Colonic mucosa (tissue), 4 donors: ENCODE results near the gene NYAP1. TPM values are rescaled to one million over a fixed set of nuclear protein-coding genes. Genes with fewer than 3 reads are reported as not detected.

Source experiments
- DNase-seq: peaks from one replicate; pipeline ENCODE4 v3.0.0-alpha.2; 2020
- H3K27ac ChIP-seq: fragments of 200-600 bp; one replicate; pipeline ENCODE4 v1.8.0; 2021
- H3K27me3 ChIP-seq: fragments of 200-600 bp; one replicate; pipeline ENCODE4 v1.8.0; 2021
- H3K36me3 ChIP-seq: fragments of 200-600 bp; one replicate; pipeline ENCODE4 v1.8.0; 2021
- H3K4me1 ChIP-seq: fragments of 200-600 bp; one replicate; pipeline ENCODE4 v1.8.0; 2021; ENCODE audit warnings: mild to moderate bottlenecking
- H3K4me3 ChIP-seq: fragments of 200-600 bp; one replicate; pipeline ENCODE4 v1.8.0; 2021
- H3K9ac ChIP-seq, 2 donors: one replicate each; pipeline ENCODE4 v1.7.0; 2013; ENCODE audit warnings: control low read depth in 2 of 2, low read depth in 2 of 2, low read length in 2 of 2
- H3K9me3 ChIP-seq: fragments of 200-600 bp; one replicate; pipeline ENCODE4 v1.8.0; 2021
- CTCF ChIP-seq: fragments of 200-600 bp; IDR thresholded peaks from one replicate; pipeline ENCODE4 v1.8.0; 2022; ENCODE audit warnings: antibody characterized with exemption, mild to moderate bottlenecking
- intact Hi-C: fragments of 100-400 bp; cut with DNase I; formaldehyde crosslinking; loops from one replicate; pipeline ENCODE4 v1.14.1; 2022
- total RNA-seq, 2 donors: library from RNA; stranded (reverse); fragmentation: NEBNext Ultra II Directional in 1 of 2; extraction: Animal tissue kit (Norgen Biotek cat#: 25700) in 1 of 2; gene quantifications; one replicate each; pipeline ENCODE4 v1.2.1, GENCODE V29; 2021
- donor health status: healthy.
- donor health status: DM: no; HTN: no; CAD: no.
- donor health status: DM: no; HTN: no; CAD: no.

NYAP1 gene
- total RNA-seq, result under 1 TPM; 0.44 to 0.69 TPM

DNA sequence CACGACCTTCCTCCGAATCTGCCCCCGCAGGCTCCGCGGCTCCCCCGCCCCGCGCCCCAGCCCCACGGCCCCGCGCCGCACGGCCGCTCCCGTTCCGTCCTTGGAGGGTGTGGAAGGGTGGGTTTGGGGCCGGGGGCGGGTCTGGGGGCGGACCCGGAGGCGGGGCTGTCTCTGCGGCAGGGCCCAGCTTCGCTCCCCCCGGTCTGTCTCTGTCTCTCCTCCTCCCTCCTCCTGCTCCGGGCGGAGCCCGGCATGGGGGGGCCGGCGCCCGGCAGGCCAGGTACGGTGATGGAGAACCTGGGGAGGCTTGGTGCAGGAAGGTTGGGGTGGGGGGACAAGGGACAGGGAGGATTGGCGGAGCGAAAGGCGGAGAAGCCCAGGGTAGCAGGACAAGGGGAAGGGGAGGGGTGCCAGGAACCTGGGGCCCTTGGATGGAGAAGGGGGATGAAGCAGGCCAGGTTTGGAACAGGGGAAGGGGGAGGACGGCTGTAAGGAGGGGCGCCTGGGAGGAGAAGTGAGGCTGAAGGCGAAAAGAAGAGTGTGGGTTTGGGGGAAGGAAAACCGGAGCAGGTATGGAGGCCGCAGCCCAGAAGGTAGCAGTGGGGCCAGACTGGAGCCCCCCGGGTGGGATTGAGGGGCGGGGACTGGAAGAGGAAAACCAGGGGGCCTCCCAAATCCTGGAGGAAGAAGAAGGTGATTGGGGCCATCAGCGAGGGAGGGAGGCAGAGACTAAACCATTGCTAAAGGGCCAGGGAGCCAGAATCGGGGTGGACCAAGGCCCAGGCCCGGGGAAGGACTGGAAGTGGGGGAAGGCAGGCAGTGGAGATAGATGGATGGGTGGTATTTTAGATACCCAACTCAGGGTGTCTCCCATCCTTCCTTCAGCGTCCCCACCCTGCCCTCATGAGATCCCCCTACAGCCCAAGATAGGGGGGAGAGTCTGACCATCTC lies at the start of gene NYAP1:
Gene NYAP1 (plus strand): TSS at position 206 of the 951 bp plus-strand sequence. CDS start 1,385 bp downstream, outside the sequence.
- DNase-seq, result peak; percentile 64
- Histone ChIP-seq H3K9ac (peak within 1 kb of the TSS; percentile 46 to 71), H3K27ac (no peak within 1 kb of the TSS), H3K9me3 (no peaks in the 10 kb centered on the region), H3K36me3 (no peaks in the 10 kb centered on the region), H3K4me3 (peak within 1 kb of the TSS; percentile 42), H3K4me1 (peaks cover 6% of the 10 kb centered on the region), H3K27me3 (no peaks in the 10 kb centered on the region)
- intact Hi-C loops, result no loop called here
- no peak for TF ChIP-seq CTCF

DNA sequence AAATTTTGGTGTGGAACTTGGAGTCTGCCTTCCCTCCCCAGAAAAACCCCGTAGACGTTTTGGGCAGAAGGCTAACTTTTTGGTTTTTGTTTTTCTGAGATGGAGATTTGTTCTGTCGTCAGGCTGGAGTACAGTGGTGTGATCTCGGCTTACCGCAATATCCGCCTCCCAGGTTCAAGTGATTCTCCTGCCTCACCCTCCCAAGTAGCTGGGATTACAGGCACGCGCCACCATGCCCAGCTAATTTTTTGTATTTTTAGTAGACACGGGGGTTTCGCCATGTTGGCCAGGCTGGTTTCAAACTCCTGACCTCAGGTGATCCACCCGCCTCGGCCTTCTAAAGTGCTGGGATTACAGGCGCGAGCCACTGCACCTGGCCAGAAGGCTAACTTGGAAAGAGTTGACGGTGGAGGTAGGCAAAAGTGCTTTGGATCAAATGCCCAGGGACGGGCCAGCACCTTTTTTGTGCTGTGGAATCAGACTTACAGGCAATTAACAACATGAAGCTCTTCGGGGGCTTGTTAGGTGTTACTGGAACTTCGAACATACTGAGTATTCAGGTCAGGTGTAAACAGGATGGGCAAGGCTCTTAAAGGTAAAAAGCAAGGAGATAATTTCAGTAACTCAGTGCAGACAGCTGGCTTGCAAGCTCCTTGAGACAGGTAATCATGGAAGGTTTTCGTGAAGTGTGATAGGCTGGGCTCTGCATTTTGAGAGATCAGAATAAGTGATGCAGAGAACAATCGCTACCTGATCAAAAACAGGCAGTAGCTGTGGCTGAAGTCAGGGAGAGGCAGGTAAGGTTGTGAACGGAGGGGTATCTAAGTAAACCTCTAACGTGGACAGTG lies 49.2 kb upstream of the NYAP1 start:
- Histone ChIP-seq H3K9me3 (no peaks in the 10 kb centered on the region), H3K27ac (peak overlapping the region; percentile 94), H3K4me3 (peak overlapping the region; percentile 82), H3K27me3 (no peaks in the 10 kb centered on the region), H3K4me1 (peaks cover 10% of the 10 kb centered on the region), H3K36me3 (peaks cover 5% of the 10 kb centered on the region), H3K9ac (peak overlapping the region; percentile 92 to 96)
- intact Hi-C loops, result no loop called here
- no peak for DNase-seq
- no peak for TF ChIP-seq CTCF

DNA sequence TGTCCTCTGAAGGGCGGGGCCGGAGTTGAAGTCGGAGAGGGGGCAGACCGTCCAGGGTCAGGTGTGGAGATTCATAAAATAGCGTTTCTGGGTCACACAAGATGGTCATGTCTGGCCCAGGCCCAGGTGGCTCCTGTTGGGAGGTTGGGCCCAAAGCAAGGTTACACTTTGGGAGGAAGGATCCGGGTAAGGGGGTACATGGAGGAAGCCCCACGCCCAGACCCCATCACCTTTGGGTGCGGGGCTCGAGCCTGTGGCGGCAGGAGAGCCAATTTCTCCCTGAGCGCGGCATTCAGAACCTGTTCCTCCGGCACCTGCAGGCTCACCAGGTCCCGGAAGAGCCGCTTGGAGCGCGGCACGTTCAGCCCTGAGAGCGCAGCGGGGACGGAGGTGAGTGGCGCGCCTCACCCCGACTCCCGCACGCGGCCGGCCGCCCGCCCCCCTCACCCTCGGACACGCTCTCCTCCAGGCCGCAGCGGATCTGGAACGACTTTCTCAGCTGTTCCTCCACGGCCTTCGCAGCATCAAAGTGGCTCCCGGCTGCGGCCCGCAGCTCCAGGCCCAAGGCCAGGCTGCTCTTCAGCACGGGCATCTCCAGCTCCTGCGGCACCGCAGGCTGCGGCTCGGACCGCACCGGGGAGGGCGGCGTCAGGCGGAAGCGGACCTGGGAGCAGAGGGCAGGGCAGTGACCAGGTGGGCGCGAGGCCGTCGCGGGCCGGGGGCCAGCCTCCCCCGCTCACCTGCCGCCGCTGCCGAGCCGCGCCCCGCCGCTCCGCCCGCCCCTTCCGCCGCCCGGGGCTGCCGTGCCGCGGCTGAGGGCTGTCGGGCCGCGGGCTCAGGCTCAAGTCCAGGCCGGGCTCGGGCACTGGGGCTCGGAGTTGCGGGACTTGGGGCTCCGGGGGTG lies 48.1 kb upstream of the NYAP1 start:
- intact Hi-C loops, result no loop called here
- DNase-seq, result peak; percentile 54

DNA sequence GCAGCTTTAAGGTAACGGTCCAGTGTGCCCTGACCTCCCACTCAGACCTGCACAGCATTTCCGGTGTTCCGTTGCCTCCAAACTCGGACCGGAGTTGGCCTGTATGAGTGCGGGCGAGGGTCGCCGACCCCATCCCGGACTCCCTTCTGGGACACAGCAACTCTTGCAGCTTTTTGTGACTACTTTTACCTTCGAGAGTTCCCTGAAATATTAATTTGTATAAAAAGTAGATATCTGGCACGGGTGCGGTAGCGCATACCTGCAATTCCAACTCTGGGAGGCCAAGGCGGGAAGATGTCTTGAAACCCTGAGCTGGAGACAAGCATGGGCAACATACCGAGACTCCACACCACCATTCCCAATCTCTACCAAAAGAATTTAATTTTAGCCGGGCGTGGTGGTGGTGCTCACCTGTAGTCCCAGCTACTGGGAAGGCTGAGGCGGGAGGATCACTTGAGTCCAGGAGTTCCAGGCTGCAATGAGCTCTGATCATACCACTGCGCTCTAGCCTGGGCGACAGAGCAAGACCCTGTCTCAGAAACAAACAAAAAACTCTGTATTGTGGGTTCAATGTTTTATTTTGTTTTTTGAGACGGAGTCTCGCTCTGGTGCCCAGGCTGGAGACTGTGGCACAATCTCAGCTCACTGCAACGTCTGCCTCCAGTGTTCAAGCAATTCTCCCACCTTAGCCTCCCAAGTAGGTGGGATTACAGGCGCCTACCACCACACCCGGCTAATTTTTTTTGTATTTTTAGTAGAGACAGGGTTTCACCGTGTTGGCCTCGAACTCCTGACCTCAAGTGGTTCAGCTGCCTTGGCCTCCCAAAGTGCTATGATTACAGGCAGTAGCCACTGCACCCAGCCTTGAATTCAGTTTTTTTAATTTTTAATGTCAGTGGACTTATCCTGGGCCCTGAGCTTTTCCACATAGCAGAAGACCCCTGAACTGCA lies 46.3 kb upstream of the NYAP1 start:
- Histone ChIP-seq H3K27ac (no peak overlapping the region), H3K4me1 (peaks cover 10% of the 10 kb centered on the region), H3K4me3 (no peak overlapping the region), H3K9ac (peak overlapping the region in 1 of 2 donors; percentile 92), H3K36me3 (peaks cover 5% of the 10 kb centered on the region), H3K9me3 (no peaks in the 10 kb centered on the region), H3K27me3 (no peaks in the 10 kb centered on the region)
- DNase-seq, result no peak
- TF ChIP-seq CTCF, result no peak
- intact Hi-C loops, result no loop called here

More for the DNA sequence above, 48.1 kb upstream of the NYAP1 start:
- H3K27me3 ChIP-seq, result no peaks in the 10 kb centered on the region
- no peak for TF ChIP-seq CTCF
- H3K27ac ChIP-seq, result peak overlapping the region; percentile 94
- H3K36me3 ChIP-seq, result peaks cover 5% of the 10 kb centered on the region
- peaks cover 10% of the 10 kb centered on the region for H3K4me1 ChIP-seq
- no peaks in the 10 kb centered on the region for H3K9me3 ChIP-seq
- H3K4me3 ChIP-seq, result peak overlapping the region; percentile 82
- H3K9ac ChIP-seq, result peak overlapping the region; percentile 92 to 96
